ENCODE measurements around the gene TAF11L2. TPM values are rescaled to one million over a fixed set of nuclear protein-coding genes. Genes with fewer than 3 reads are reported as not detected.
"Not testable (repeated sequence)": the region's sequence is repeated elsewhere in the genome, so short reads cannot be mapped to it uniquely, and the experiment has no call there.

Gene TAF11L2
- not detected for total RNA-seq

- H3K27me3 ChIP-seq; H3K4me1 ChIP-seq; DNase-seq (ENCODE audit: extremely low spot score); H3K36me3 ChIP-seq; H3K27ac ChIP-seq (replicated peaks in 1 of 4); H3K4me3 ChIP-seq; intact Hi-C loops (cut with DNase I); H3K9me3 ChIP-seq: not testable (repeated sequence)
- 91% methylated on average over 8 of the region's 8 CpGs for WGBS
These were observed at the start of gene TAF11L2 for GRCh38 chr5:17497931-17498330. TAF11L2 (plus strand) TSS chr5:17498231.

GRCh38 chr5:17448877-17449276 is 49.2 kb upstream of the TAF11L2 start:
- intact Hi-C loops (cut with DNase I), result no loop called here
- WGBS, result 88% methylated on average over 3 of the region's 3 CpGs
- H3K27me3 ChIP-seq, result no peaks in the 10 kb centered on the region
- DNase-seq (ENCODE audit: extremely low spot score), result no peak
- H3K9me3 ChIP-seq, result no peaks in the 10 kb centered on the region
- H3K27ac ChIP-seq (replicated peaks in 1 of 4), result no peak overlapping the region
- no peak overlapping the region for H3K4me3 ChIP-seq
- TF ChIP-seq CTCF (IDR thresholded peaks at IDR 0.05) (no peak), POLR2A (IDR thresholded peaks at IDR 0.05; ENCODE audit: low read depth) (no peak), POLR2AphosphoS5 (IDR thresholded peaks at IDR 0.05) (no peak), EP300 (IDR thresholded peaks at IDR 0.05) (no peak)
- no peaks in the 10 kb centered on the region for H3K36me3 ChIP-seq
- no peaks in the 10 kb centered on the region for H3K4me1 ChIP-seq

GRCh38 chr5:17452936-17453335 is 45.1 kb upstream of the TAF11L2 start:
- TF ChIP-seq POLR2AphosphoS5 (IDR thresholded peaks at IDR 0.05) (no peak), POLR2A (IDR thresholded peaks at IDR 0.05; ENCODE audit: low read depth) (no peak), EP300 (IDR thresholded peaks at IDR 0.05) (no peak), CTCF (IDR thresholded peaks at IDR 0.05) (no peak)
- WGBS, result 44% methylated on average over 4 of the region's 4 CpGs
- intact Hi-C loops (cut with DNase I), result no loop called here
- Histone ChIP-seq H3K27me3 (no peaks in the 10 kb centered on the region), H3K36me3 (no peaks in the 10 kb centered on the region), H3K4me1 (no peaks in the 10 kb centered on the region), H3K9me3 (peaks cover 0 to 3% (median 1%) of the 10 kb centered on the region in 4 donors), H3K4me3 (no peak overlapping the region), H3K27ac (replicated peaks in 1 of 4) (no peak overlapping the region)
- DNase-seq (ENCODE audit: extremely low spot score), result no peak

GRCh38 chr5:17455942-17456341 is 42.1 kb upstream of the TAF11L2 start:
- WGBS, result 67% methylated on average over 3 of the region's 3 CpGs
- Histone ChIP-seq H3K9me3 (peaks cover 0 to 4% (median 2%) of the 10 kb centered on the region in 4 donors), H3K27ac (replicated peaks in 1 of 4) (no peak overlapping the region), H3K4me1 (no peaks in the 10 kb centered on the region), H3K36me3 (no peaks in the 10 kb centered on the region), H3K27me3 (no peaks in the 10 kb centered on the region), H3K4me3 (no peak overlapping the region)
- intact Hi-C loops (cut with DNase I), result no loop called here
- no peak for DNase-seq (ENCODE audit: extremely low spot score)
- no peak for TF ChIP-seq CTCF (IDR thresholded peaks at IDR 0.05)
- TF ChIP-seq POLR2A (IDR thresholded peaks at IDR 0.05; ENCODE audit: low read depth), result no peak
- no peak for TF ChIP-seq POLR2AphosphoS5 (IDR thresholded peaks at IDR 0.05)
- TF ChIP-seq EP300 (IDR thresholded peaks at IDR 0.05), result no peak

GRCh38 chr5:17461793-17462192 is 36.2 kb upstream of the TAF11L2 start:
- H3K9me3 ChIP-seq, result peaks cover 0 to 11% (median 2%) of the 10 kb centered on the region in 4 donors
- H3K4me1 ChIP-seq, result no peaks in the 10 kb centered on the region
- WGBS, result 93% methylated on average over 6 of the region's 6 CpGs
- H3K27ac ChIP-seq (replicated peaks in 1 of 4), result no peak overlapping the region
- no peaks in the 10 kb centered on the region for H3K27me3 ChIP-seq
- intact Hi-C loops (cut with DNase I), result no loop called here
- no peaks in the 10 kb centered on the region for H3K36me3 ChIP-seq
- no peak for TF ChIP-seq CTCF (IDR thresholded peaks at IDR 0.05)
- TF ChIP-seq POLR2AphosphoS5 (IDR thresholded peaks at IDR 0.05), result no peak
- no peak for TF ChIP-seq EP300 (IDR thresholded peaks at IDR 0.05)
- no peak for TF ChIP-seq POLR2A (IDR thresholded peaks at IDR 0.05; ENCODE audit: low read depth)
- DNase-seq (ENCODE audit: extremely low spot score), result no peak
- H3K4me3 ChIP-seq, result no peak overlapping the region
